ENCODE results near the gene PRKAG2.

PRKAG2 gene

GRCh38 chr7:151814400-151815009 is 62.4 kb downstream of the PRKAG2 start:
- no peak for DNase-seq (ENCODE audit: low read depth in 1 of 2, low spot score in 1 of 2)

GRCh38 chr7:151813997-151814396 is 62.9 kb downstream of the PRKAG2 start:
- no peak for TF ChIP-seq JUND (IDR thresholded peaks at IDR 0.05; ENCODE audit: low read depth)
- in situ Hi-C loops (cut with HindIII; ENCODE audit: low pct_unique_long_range_greater_than_20kb, low sequenced_read_pairs) = no loop called here
- no peak for DNase-seq (ENCODE audit: low read depth in 1 of 2, low spot score in 1 of 2)

More at GRCh38 chr7:151814400-151815009, 62.4 kb downstream of the PRKAG2 start:
- in situ Hi-C loops (cut with HindIII; ENCODE audit: low pct_unique_long_range_greater_than_20kb, low sequenced_read_pairs) = no loop called here
- TF ChIP-seq JUND (IDR thresholded peaks at IDR 0.05; ENCODE audit: low read depth) = no peak

- no peak for DNase-seq (ENCODE audit: low read depth in 1 of 2, low spot score in 1 of 2)
- in situ Hi-C loops (cut with HindIII; ENCODE audit: low pct_unique_long_range_greater_than_20kb, low sequenced_read_pairs) = no loop called here
- TF ChIP-seq JUND (IDR thresholded peaks at IDR 0.05; ENCODE audit: low read depth) = no peak
These were observed 63.5 kb downstream of the PRKAG2 start for GRCh38 chr7:151813445-151813844.

DNA sequence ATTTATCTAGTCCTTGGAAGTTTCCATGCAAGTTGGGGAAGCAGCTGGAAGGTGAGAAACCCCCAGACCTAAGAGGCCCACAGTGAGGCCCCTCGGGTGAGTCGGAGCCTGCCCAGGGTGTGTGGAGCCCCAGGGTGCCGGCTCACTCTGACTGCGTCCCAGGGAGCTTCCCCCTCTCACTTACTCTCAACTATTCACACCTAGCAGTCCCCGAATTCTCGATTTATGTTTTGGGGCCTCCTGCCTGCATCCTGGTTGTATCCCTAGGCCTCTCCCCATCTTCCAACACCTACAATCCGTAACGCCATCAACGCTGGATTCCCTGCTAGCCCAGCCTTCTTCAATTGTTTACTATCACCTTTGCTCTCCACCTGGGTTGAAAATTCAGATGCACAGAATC is 63.9 kb downstream of the PRKAG2 start:
- no peak for TF ChIP-seq JUND (IDR thresholded peaks at IDR 0.05; ENCODE audit: low read depth)
- DNase-seq (ENCODE audit: low read depth in 1 of 2, low spot score in 1 of 2) = no peak
- in situ Hi-C loops (cut with HindIII; ENCODE audit: low pct_unique_long_range_greater_than_20kb, low sequenced_read_pairs) = no loop called here

GRCh38 chr7:151810441-151811232 is 66.3 kb downstream of the PRKAG2 start:
- no peak for TF ChIP-seq JUND (IDR thresholded peaks at IDR 0.05; ENCODE audit: low read depth)
- in situ Hi-C loops (cut with HindIII; ENCODE audit: low pct_unique_long_range_greater_than_20kb, low sequenced_read_pairs) = no loop called here
- no peak for DNase-seq (ENCODE audit: low read depth in 1 of 2, low spot score in 1 of 2)

DNA sequence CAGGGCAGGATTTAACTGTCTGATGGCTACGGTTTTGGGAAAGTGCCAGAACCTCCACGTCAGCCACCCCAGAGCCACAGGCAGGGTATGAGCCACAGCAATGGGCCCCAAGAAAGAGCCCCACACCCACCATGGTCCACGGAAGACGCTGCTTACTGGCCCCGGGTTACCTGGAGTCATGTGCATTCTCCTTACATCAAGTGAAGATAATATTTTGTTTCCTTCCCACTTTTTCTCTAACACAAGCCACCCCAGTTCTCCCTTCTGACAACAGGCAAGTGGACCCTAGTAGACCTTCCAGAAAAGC is 67.1 kb downstream of the PRKAG2 start:
- no peak for DNase-seq (ENCODE audit: low read depth in 1 of 2, low spot score in 1 of 2)
- in situ Hi-C loops (cut with HindIII; ENCODE audit: low pct_unique_long_range_greater_than_20kb, low sequenced_read_pairs) = no loop called here
- TF ChIP-seq JUND (IDR thresholded peaks at IDR 0.05; ENCODE audit: low read depth) = no peak

DNA sequence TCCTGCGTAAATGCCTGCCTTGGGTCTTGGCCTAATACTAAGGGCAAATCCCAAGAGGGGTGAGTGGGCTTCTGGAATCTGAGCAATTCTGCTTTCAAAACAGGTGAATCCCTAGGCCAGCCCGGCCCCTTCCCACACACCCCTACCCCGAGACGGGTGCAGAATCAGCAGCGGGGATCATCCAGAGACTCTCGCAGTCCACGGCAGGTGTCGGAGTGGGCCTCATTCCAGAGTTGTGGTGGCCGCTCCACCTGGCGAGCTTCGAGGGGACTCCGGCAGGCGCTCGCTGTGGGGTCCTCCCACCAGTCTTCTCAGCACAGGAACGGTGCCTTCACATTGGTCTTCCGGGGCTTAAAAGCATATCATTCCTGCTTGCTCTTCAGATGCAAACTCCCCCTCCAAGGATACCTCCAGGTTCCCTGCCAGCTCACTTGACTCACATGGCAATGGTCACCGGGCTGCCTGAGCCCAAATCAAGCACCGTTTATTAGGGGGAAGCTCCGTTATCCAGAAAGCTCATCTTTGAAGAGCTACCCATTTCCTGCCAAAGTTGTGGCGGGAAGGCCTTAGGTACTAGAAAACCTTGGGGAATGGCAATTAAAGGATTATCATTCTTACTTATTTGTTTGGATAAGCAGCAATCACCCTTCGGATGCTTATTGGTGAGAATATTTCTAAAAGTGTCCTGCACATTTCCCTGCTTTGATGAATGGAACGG is 67.6 kb downstream of the PRKAG2 start:
- in situ Hi-C loops (cut with HindIII; ENCODE audit: low pct_unique_long_range_greater_than_20kb, low sequenced_read_pairs) = no loop called here
- no peak for TF ChIP-seq JUND (IDR thresholded peaks at IDR 0.05; ENCODE audit: low read depth)
- DNase-seq (ENCODE audit: low read depth in 1 of 2, low spot score in 1 of 2) = no peak

- no peak for DNase-seq (ENCODE audit: low read depth in 1 of 2, low spot score in 1 of 2)
- in situ Hi-C loops (cut with HindIII; ENCODE audit: low pct_unique_long_range_greater_than_20kb, low sequenced_read_pairs) = no loop called here
- no peak for TF ChIP-seq JUND (IDR thresholded peaks at IDR 0.05; ENCODE audit: low read depth)
These were observed 68.3 kb downstream of the PRKAG2 start for GRCh38 chr7:151808400-151809145.

- no peak for DNase-seq (ENCODE audit: low read depth in 1 of 2, low spot score in 1 of 2)
- no peak for TF ChIP-seq JUND (IDR thresholded peaks at IDR 0.05; ENCODE audit: low read depth)
These were observed 69.1 kb downstream of the PRKAG2 start for GRCh38 chr7:151807846-151808245.

GRCh38 chr7:151806952-151807775 is 69.8 kb downstream of the PRKAG2 start:
- in situ Hi-C loops (cut with HindIII; ENCODE audit: low pct_unique_long_range_greater_than_20kb, low sequenced_read_pairs) = no loop called here
- no peak for TF ChIP-seq JUND (IDR thresholded peaks at IDR 0.05; ENCODE audit: low read depth)
- DNase-seq (ENCODE audit: low read depth in 1 of 2, low spot score in 1 of 2) = no peak

More at GRCh38 chr7:151807846-151808245, 69.1 kb downstream of the PRKAG2 start:
- in situ Hi-C loops (cut with HindIII; ENCODE audit: low pct_unique_long_range_greater_than_20kb, low sequenced_read_pairs) = no loop called here

DNA sequence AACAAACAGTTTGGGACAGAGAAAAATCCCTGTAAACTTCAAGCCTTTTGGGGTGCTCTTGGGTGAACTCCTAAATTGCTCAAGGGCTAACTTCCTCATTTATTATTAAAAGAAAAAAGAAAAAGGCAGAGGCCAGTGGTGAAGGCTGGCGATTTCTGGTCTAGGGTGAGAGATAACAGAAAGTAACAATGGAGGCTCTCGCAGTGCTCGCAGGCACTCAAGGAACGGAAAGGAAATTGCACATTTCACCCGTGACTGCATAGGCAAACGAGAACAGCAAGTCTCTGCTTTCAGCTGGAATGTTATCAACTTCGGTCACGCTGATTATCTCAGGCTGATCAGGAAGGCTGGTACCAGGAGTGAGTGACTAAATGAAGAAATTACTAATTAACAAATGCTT is 70.7 kb downstream of the PRKAG2 start:
- TF ChIP-seq JUND (IDR thresholded peaks at IDR 0.05; ENCODE audit: low read depth) = no peak
- in situ Hi-C loops (cut with HindIII; ENCODE audit: low pct_unique_long_range_greater_than_20kb, low sequenced_read_pairs) = no loop called here
- no peak for DNase-seq (ENCODE audit: low read depth in 1 of 2, low spot score in 1 of 2)

GRCh38 chr7:151805191-151805590 is 71.7 kb downstream of the PRKAG2 start:
- DNase-seq (ENCODE audit: low read depth in 1 of 2, low spot score in 1 of 2) = no peak
- in situ Hi-C loops (cut with HindIII; ENCODE audit: low pct_unique_long_range_greater_than_20kb, low sequenced_read_pairs) = no loop called here
- no peak for TF ChIP-seq JUND (IDR thresholded peaks at IDR 0.05; ENCODE audit: low read depth)

All from T47D (cell line).